HEK293 (cell line): ENCODE measurements around the gene KIZ.

Experiments used
- CTCF ChIA-PET: fragments of 350-600 bp; formaldehyde crosslinking; extraction: SDS; loops from one replicate; lab custom pipeline; 2021; ENCODE audit warnings: antibody characterized with exemption; lab: Yijun Ruan, JAX
- POLR2A ChIA-PET: fragments of 300-600 bp; formaldehyde crosslinking; extraction: SDS; loops from one replicate; lab custom pipeline; 2020; ENCODE audit warnings: antibody characterized with exemption, inconsistent platforms; lab: Yijun Ruan, JAX
- H3K27ac ChIP-seq: fragments of 200-500 bp; sonication (Bioruptor generic); 2 replicates; pipeline ENCODE4 v1.5.1; 2014; ENCODE audit warnings: low read depth, low read length, control low read depth, inconsistent platforms; ENCODE audit errors: extremely low read depth
- H3K36me3 ChIP-seq, 2 experiments: fragments of 200-500 bp in 1 of 2; sonication (Bioruptor generic) in 1 of 2; 1 replicate in 1 of 2; 2 replicates in 1 of 2; pipeline ENCODE4 v1.5.1; 2014 to 2017; ENCODE audit warnings: inconsistent platforms in 2 of 2, low read length in 2 of 2; ENCODE audit not compliant: control insufficient read depth in 2 of 2, insufficient read depth in 1 of 2
- H3K4me1 ChIP-seq: fragments of 200-500 bp; sonication (Bioruptor generic); 2 replicates; pipeline ENCODE4 v1.5.1; 2014; ENCODE audit warnings: mild to moderate bottlenecking, low read length, inconsistent platforms; ENCODE audit not compliant: control insufficient read depth, insufficient read depth
- H3K4me3 ChIP-seq: 2 replicates; pipeline ENCODE4 v1.5.1; 2011; ENCODE audit warnings: low read depth, mild to moderate bottlenecking, control low read depth, low read length, moderate library complexity
- H3K9me3 ChIP-seq: fragments of 200-500 bp; sonication (Bioruptor generic); 2 replicates; pipeline ENCODE4 v1.5.1; 2014; ENCODE audit warnings: low read depth, low read length, inconsistent platforms; ENCODE audit not compliant: control insufficient read depth, insufficient read depth
- GLI2 ChIP-seq: fragments of 450-650 bp; formaldehyde crosslinking; IDR thresholded peaks from 2 replicates; pipeline ENCODE4; 2017; ENCODE audit warnings: missing biosample characterization, missing genetic modification characterization, low read depth, borderline replicate concordance
- IKZF3 ChIP-seq: fragments of 450-650 bp; IDR thresholded peaks from 2 replicates; pipeline ENCODE4 v1.5.0; 2018; ENCODE audit warnings: missing biosample characterization, mild to moderate bottlenecking, missing genetic modification characterization, moderate library complexity
- MEIS1 ChIP-seq: sonication (generic); formaldehyde crosslinking; IDR thresholded peaks from 2 replicates; pipeline ENCODE4 v1.8.1; 2022; ENCODE audit warnings: missing genetic modification reagents, mild to moderate bottlenecking, borderline replicate concordance
- REPIN1 ChIP-seq: fragments of 450-650 bp; formaldehyde crosslinking; IDR thresholded peaks from 2 replicates; pipeline ENCODE4 v1.5.1; 2017; ENCODE audit warnings: missing biosample characterization, missing genetic modification characterization, low read depth
- SALL2 ChIP-seq: fragments of 450-650 bp; formaldehyde crosslinking; IDR thresholded peaks from 2 replicates; pipeline ENCODE4 v1.5.0; 2017; ENCODE audit warnings: missing biosample characterization, mild to moderate bottlenecking, missing genetic modification characterization, borderline replicate concordance
- SP2 ChIP-seq: fragments of 450-650 bp; formaldehyde crosslinking; IDR thresholded peaks from 2 replicates; pipeline ENCODE4 v1.5.1; 2016; ENCODE audit warnings: missing biosample characterization, missing genetic modification characterization
- ZNF112 ChIP-seq: fragments of 450-650 bp; formaldehyde crosslinking; IDR thresholded peaks from 2 replicates; pipeline ENCODE4 v1.5.0; 2017; ENCODE audit warnings: missing biosample characterization, missing genetic modification characterization
- ZNF175 ChIP-seq: fragments of 450-650 bp; formaldehyde crosslinking; IDR thresholded peaks from 2 replicates; pipeline ENCODE4 v1.5.1; 2016; ENCODE audit warnings: missing biosample characterization, missing genetic modification characterization
- ZNF239 ChIP-seq: fragments of 450-650 bp; formaldehyde crosslinking; IDR thresholded peaks from 2 replicates; pipeline ENCODE4 v1.5.1; 2016; ENCODE audit warnings: missing biosample characterization, missing genetic modification characterization
- ZNF292 ChIP-seq: fragments of 450-650 bp; formaldehyde crosslinking; IDR thresholded peaks from 2 replicates; pipeline ENCODE4 v1.5.1; 2016; ENCODE audit warnings: low read depth, missing biosample characterization, missing genetic modification characterization, borderline replicate concordance
- ZNF624 ChIP-seq: fragments of 450-650 bp; formaldehyde crosslinking; IDR thresholded peaks from 2 replicates; pipeline ENCODE4 v1.5.1; 2017; ENCODE audit warnings: missing biosample characterization, missing genetic modification characterization
- ZNF670 ChIP-seq: fragments of 450-650 bp; formaldehyde crosslinking; IDR thresholded peaks from 2 replicates; pipeline ENCODE4 v1.5.1; 2016; ENCODE audit warnings: missing biosample characterization, missing genetic modification characterization, low read depth
- TF ChIP-seq, protein P1 (sequence below): fragments of 450-650 bp; formaldehyde crosslinking; IDR thresholded peaks from 2 replicates; pipeline ENCODE4 v1.5.1; 2017; ENCODE audit warnings: missing biosample characterization, missing genetic modification characterization
- TF ChIP-seq, protein P2 (sequence below): fragments of 450-650 bp; formaldehyde crosslinking; IDR thresholded peaks from 2 replicates; pipeline ENCODE4 v1.5.1; 2016; ENCODE audit warnings: missing biosample characterization, missing genetic modification characterization, borderline replicate concordance
- TF ChIP-seq, protein P3 (sequence below): fragments of 450-650 bp; formaldehyde crosslinking; IDR thresholded peaks from 2 replicates; pipeline ENCODE4 v1.5.1; 2016; ENCODE audit warnings: missing biosample characterization, missing genetic modification characterization
- TF ChIP-seq, protein P4 (sequence below): fragments of 450-650 bp; formaldehyde crosslinking; IDR thresholded peaks from 2 replicates; pipeline ENCODE4 v1.5.1; 2016; ENCODE audit warnings: missing biosample characterization, missing genetic modification characterization

KIZ gene

DNA sequence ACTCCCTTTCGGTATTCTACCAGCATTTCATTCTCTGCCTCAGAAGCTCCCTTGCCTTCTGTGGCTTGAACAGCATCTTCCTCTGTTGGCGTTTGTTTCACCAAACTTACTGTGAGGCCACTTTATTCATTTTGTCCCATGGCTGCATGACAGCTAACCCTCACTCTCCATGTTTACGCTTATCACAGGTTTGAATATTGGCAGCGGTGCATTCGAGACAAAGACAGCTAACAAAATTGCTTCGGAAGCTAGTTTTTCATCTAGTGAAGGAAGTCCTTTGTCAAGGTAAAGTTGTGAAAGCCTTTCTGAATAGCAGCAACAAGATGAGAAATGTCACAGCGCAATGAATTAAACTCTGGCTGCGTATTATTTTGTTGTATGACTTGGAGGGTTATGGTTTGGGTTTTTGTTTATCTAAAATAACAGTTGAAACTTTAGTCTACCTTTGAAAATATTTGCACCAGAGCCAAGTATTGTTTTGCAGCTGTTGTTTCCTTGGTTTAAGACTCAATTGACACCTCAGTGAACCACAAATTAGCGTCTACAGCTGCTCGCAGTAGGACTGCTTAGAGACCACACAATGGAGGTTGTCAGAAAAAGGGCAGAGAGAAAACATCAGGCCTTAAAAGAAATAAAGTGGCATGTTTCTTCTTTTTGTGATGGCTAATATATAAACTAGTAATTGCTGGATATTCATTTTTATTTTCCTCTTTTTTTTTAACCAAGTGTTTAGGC lies 106.8 kb downstream of the KIZ start:
- Histone ChIP-seq H3K36me3 (peaks cover 0 to 22% of the 10 kb centered on the region in 2 experiments; a peak in 2 of 3 replicates), H3K4me1 (no peaks in the 10 kb centered on the region), H3K27ac (no peak overlapping the region), H3K4me3 (no peak overlapping the region), H3K9me3 (no peaks in the 10 kb centered on the region)
- ChIA-PET POLR2A (no interaction called here), CTCF (interaction anchor here (0.7 to 1.2 kb wide), 3 partner anchors 273 to 391 kb away, joined by 3 to 6 read pairs (median 4); no protein-coding TSS in a partner anchor)
- TF ChIP-seq IKZF3 (no peak), REPIN1 (tag by site-specific recombination) (no peak), SP2 (tag by site-specific recombination) (no peak), ZNF292 (tag by site-specific recombination) (no peak), ZNF239 (tag by site-specific recombination) (no peak), ZNF175 (tag by site-specific recombination) (no peak), GLI2 (tag by site-specific recombination) (no peak), SALL2 (no peak), ZNF670 (tag by site-specific recombination) (no peak)
- TF ChIP-seq, protein P1, sequence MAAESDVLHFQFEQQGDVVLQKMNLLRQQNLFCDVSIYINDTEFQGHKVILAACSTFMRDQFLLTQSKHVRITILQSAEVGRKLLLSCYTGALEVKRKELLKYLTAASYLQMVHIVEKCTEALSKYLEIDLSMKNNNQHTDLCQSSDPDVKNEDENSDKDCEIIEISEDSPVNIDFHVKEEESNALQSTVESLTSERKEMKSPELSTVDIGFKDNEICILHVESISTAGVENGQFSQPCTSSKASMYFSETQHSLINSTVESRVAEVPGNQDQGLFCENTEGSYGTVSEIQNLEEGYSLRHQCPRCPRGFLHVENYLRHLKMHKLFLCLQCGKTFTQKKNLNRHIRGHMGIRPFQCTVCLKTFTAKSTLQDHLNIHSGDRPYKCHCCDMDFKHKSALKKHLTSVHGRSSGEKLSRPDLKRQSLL (tag by site-specific recombination), result no peak
- TF ChIP-seq, protein P2, sequence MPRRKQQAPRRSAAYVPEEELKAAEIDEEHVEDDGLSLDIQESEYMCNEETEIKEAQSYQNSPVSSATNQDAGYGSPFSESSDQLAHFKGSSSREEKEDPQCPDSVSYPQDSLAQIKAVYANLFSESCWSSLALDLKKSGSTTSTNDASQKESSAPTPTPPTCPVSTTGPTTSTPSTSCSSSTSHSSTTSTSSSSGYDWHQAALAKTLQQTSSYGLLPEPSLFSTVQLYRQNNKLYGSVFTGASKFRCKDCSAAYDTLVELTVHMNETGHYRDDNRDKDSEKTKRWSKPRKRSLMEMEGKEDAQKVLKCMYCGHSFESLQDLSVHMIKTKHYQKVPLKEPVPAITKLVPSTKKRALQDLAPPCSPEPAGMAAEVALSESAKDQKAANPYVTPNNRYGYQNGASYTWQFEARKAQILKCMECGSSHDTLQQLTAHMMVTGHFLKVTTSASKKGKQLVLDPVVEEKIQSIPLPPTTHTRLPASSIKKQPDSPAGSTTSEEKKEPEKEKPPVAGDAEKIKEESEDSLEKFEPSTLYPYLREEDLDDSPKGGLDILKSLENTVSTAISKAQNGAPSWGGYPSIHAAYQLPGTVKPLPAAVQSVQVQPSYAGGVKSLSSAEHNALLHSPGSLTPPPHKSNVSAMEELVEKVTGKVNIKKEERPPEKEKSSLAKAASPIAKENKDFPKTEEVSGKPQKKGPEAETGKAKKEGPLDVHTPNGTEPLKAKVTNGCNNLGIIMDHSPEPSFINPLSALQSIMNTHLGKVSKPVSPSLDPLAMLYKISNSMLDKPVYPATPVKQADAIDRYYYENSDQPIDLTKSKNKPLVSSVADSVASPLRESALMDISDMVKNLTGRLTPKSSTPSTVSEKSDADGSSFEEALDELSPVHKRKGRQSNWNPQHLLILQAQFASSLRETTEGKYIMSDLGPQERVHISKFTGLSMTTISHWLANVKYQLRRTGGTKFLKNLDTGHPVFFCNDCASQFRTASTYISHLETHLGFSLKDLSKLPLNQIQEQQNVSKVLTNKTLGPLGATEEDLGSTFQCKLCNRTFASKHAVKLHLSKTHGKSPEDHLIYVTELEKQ (tag by site-specific recombination), result no peak
- TF ChIP-seq, protein P3, sequence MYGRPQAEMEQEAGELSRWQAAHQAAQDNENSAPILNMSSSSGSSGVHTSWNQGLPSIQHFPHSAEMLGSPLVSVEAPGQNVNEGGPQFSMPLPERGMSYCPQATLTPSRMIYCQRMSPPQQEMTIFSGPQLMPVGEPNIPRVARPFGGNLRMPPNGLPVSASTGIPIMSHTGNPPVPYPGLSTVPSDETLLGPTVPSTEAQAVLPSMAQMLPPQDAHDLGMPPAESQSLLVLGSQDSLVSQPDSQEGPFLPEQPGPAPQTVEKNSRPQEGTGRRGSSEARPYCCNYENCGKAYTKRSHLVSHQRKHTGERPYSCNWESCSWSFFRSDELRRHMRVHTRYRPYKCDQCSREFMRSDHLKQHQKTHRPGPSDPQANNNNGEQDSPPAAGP (tag by site-specific recombination), result no peak

DNA sequence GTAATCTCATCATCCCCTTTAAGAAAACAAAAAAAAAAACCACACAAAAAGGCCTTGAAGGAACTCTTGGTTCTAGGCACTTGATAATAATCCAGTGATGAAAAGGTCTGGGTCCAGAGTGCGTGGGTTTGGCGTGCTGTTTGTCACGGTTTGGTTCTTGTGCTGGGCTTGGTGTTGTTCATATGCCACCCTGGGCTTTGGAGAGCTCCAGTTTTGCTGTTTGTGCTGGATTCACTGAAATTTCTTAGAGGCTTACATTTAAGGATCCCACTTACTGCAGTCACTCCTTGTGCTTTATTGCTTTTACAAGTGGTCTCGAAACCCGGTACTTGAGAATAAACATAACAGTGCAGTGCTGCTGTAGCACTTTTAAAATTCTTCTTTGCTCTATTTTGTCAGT lies 108.4 kb downstream of the KIZ start:
- TF ChIP-seq MEIS1 (CRISPR knock-in tag) (no peak), ZNF112 (no peak), ZNF624 (no peak)
- TF ChIP-seq, protein P4, sequence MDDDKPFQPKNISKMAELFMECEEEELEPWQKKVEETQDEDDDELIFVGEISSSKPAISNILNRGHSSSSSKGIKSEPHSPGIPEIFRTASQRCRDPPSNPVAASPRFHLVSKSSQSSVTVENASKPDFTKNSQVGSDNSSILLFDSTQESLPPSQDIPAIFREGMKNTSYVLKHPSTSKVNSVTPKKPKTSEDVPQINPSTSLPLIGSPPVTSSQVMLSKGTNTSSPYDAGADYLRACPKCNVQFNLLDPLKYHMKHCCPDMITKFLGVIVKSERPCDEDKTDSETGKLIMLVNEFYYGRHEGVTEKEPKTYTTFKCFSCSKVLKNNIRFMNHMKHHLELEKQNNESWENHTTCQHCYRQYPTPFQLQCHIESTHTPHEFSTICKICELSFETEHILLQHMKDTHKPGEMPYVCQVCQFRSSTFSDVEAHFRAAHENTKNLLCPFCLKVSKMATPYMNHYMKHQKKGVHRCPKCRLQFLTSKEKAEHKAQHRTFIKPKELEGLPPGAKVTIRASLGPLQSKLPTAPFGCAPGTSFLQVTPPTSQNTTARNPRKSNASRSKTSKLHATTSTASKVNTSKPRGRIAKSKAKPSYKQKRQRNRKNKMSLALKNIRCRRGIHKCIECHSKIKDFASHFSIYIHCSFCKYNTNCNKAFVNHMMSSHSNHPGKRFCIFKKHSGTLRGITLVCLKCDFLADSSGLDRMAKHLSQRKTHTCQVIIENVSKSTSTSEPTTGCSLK (tag by site-specific recombination), result no peak
- TF ChIP-seq, all 188 proteins: peak for 0
- Histone ChIP-seq H3K4me3 (no peak overlapping the region), H3K4me1 (no peaks in the 10 kb centered on the region), H3K9me3 (no peaks in the 10 kb centered on the region), H3K27ac (no peak overlapping the region), H3K36me3 (peaks cover 0 to 16% of the 10 kb centered on the region in 2 experiments; a peak in 2 of 3 replicates)
- POLR2A ChIA-PET, result no interaction called here
- CTCF ChIA-PET, result interaction anchor here (0.6 to 4.8 kb wide), 24 partner anchors 9 to 701 kb away, joined by 3 to 150 read pairs (median 8); no protein-coding TSS in a partner anchor
